ENCODE results near the gene BAIAP2. TPM values are rescaled to one million over a fixed set of nuclear protein-coding genes. Genes with fewer than 3 reads are reported as not detected.
A peak's percentile ranks its signal among the peaks of the same experiment; 100 is the strongest.

The BAIAP2 gene
- total and polyA plus RNA-seq, 10 donors = 2.8 to 33.2 (median 17.8) TPM

- no peaks in the 10 kb centered on the region for H3K27me3 ChIP-seq (replicated peaks in 1 of 7)
- DNase-seq = no peak
- intact Hi-C loops (cut with DNase I; ENCODE audit: low total_unique reads) = no loop called here
- WGBS, 5 donors = 77 to 87% (median 83%) methylated on average over 11 to 26 of the region's 26 CpGs
- H3K9me3 ChIP-seq = no peaks in the 10 kb centered on the region
- peaks cover 0 to 48% (median 4%) of the 10 kb centered on the region in 6 donors for H3K36me3 ChIP-seq
- peak overlapping the region in 1 of 8 donors; percentile 11 for H3K27ac ChIP-seq
- peaks cover 0 to 43% (median 16%) of the 10 kb centered on the region in 6 donors for H3K4me1 ChIP-seq
- no peak overlapping the region for H3K4me3 ChIP-seq
- TF ChIP-seq POLR2A (IDR thresholded peaks at IDR 0.05) (no peak), POLR2AphosphoS5 (IDR thresholded peaks at IDR 0.05) (peak in 1 of 3 donors; percentile 40)
Measured at GRCh38 chr17:81084680-81085419, 49.9 kb downstream of the BAIAP2 start.

- no peak overlapping the region for H3K4me3 ChIP-seq
- H3K4me1 ChIP-seq = peaks cover 0 to 44% (median 16%) of the 10 kb centered on the region in 6 donors
- H3K36me3 ChIP-seq = peaks cover 0 to 44% (median 4%) of the 10 kb centered on the region in 6 donors
- TF ChIP-seq CTCF (IDR thresholded peaks at IDR 0.05 in 8 of 11, conservative IDR thresholded peaks at IDR 0.05 in 3 of 11) = no peak
- no peak for TF ChIP-seq POLR2AphosphoS5 (IDR thresholded peaks at IDR 0.05)
- no peak overlapping the region for H3K27ac ChIP-seq
- DNase-seq = no peak
- no peaks in the 10 kb centered on the region for H3K27me3 ChIP-seq (replicated peaks in 1 of 7)
- intact Hi-C loops (cut with DNase I; ENCODE audit: low total_unique reads) = no loop called here
- WGBS, 5 donors = 78 to 92% (median 89%) methylated on average over 17 to 20 of the region's 20 CpGs
- no peaks in the 10 kb centered on the region for H3K9me3 ChIP-seq
Measured at GRCh38 chr17:81085420-81085911, 50.5 kb downstream of the BAIAP2 start.

- Histone ChIP-seq H3K27me3 (replicated peaks in 1 of 7) (no peaks in the 10 kb centered on the region), H3K4me3 (no peak overlapping the region), H3K36me3 (peaks cover 0 to 44% (median 4%) of the 10 kb centered on the region in 6 donors), H3K9me3 (no peaks in the 10 kb centered on the region), H3K27ac (no peak overlapping the region), H3K4me1 (peaks cover 0 to 35% (median 9%) of the 10 kb centered on the region in 6 donors)
- intact Hi-C loops (cut with DNase I; ENCODE audit: low total_unique reads) = no loop called here
- DNase-seq = no peak
- no peak for TF ChIP-seq CTCF (IDR thresholded peaks at IDR 0.05 in 8 of 11, conservative IDR thresholded peaks at IDR 0.05 in 3 of 11)
- no peak for TF ChIP-seq POLR2A (IDR thresholded peaks at IDR 0.05)
- no peak for TF ChIP-seq POLR2AphosphoS5 (IDR thresholded peaks at IDR 0.05)
- WGBS, 5 donors = 84 to 94% (median 87%) methylated on average over 19 to 32 of the region's 32 CpGs
Measured at GRCh38 chr17:81086789-81087551, 52.0 kb downstream of the BAIAP2 start.

- peaks cover 0 to 32% (median 11%) of the 10 kb centered on the region in 6 donors for H3K4me1 ChIP-seq
- 58 to 78% (median 64%) methylated on average over 16 to 26 of the region's 26 CpGs for WGBS, 5 donors
- no peak for TF ChIP-seq POLR2A (IDR thresholded peaks at IDR 0.05)
- TF ChIP-seq CTCF (IDR thresholded peaks at IDR 0.05 in 8 of 11, conservative IDR thresholded peaks at IDR 0.05 in 3 of 11) = no peak
- no peak for TF ChIP-seq POLR2AphosphoS5 (IDR thresholded peaks at IDR 0.05)
- intact Hi-C loops (cut with DNase I; ENCODE audit: low total_unique reads) = loop anchor here (10.0 kb wide), 2 partner anchors 66 to 96 kb away; partner anchors contain the start of gene CHMP6
- H3K27ac ChIP-seq = peak overlapping the region in 1 of 8 donors; percentile 58
- peaks cover 0 to 9% (median 0%) of the 10 kb centered on the region in 7 donors for H3K27me3 ChIP-seq (replicated peaks in 1 of 7)
- peak; percentile 83 for DNase-seq
- H3K4me3 ChIP-seq = no peak overlapping the region
- peaks cover 0 to 35% (median 4%) of the 10 kb centered on the region in 6 donors for H3K36me3 ChIP-seq
- no peaks in the 10 kb centered on the region for H3K9me3 ChIP-seq
Measured at GRCh38 chr17:81090361-81091136, 55.6 kb downstream of the BAIAP2 start.
